ENCODE measurements around the gene SP4.
"Not testable (repeated sequence)": the region's sequence is repeated elsewhere in the genome, so short reads cannot be mapped to it uniquely, and the experiment has no call there.

The SP4 gene

DNA sequence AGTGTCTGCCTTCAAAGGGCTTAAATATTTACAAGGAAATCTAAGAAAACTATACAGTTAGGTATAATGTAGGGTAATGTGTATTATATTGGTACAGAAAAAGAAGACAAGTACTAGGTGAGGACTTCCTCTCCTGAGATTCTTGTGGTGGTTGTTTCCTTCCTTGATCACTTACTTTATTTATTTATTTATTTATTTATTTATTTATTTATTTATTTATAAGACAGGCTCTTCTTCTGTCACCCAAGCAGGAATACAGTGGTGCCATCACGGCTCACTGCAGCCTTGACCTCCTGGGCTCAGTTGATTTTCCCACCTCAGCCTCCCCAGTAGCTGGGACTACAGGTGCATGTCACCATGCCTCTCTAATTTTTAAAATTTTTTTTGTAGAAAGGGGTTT lies 96.8 kb downstream of the SP4 start:
- no peak for DNase-seq (ENCODE audit: low read depth, low spot score)

DNA sequence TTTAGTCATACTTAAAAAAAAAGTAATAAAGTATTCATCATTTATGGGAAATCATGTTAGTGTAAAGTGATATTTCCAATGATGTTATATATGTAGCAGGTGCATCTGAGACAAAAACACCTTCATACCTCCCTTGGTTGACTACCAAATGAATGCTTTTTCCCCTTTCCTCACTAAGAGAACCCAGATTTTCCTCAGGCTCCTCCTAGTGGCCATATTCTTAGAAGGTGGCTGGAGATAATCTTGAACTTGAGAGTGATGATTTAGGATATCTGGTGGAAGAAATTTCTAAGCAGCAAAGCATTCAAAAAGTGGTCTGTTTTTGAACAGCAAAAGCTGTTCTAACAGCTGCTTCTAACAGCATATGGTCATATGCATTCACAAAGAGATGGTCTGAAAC lies 98.1 kb downstream of the SP4 start:
- no peak for DNase-seq (ENCODE audit: low read depth, low spot score)

DNA sequence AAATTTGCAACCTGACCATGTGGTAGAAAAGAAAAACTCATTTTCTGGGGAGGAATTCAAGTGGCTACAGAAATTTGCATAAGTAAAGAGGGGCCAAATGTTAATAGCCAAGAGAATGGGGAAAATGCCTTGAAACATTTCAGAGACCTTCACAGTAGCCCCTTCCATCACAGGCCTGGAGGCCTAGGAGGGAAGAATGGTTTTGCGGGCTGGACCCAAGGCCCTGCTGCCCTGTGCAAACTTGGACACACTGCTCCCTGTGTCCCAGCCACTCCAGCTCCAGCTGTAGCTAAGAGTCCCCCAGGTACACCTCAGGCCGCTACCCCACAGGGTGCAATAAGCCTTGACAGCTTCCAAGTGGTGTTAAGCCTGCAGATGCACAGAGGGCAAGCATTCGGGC lies 98.6 kb downstream of the SP4 start:
- DNase-seq (ENCODE audit: low read depth, low spot score): no peak

DNA sequence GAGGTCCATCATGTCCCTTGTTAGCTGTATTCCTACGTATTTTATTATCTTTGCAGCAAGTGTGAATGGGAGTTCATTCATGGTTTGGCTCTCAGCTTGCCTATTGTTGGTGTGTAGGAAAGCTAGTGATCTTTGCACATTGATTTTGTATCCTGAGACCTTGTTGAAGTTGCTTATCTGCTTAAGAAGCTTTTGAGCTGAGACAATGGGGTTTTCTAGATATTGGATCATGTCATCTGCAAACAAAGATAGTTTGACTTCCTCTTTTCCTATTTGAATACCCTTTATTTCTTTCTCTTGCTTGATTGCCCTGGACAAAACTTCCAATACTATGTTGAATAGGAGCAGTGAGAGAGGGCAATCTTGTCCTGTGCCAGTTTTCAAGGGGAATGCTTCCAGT lies 104.6 kb downstream of the SP4 start:
- DNase-seq (ENCODE audit: low read depth, low spot score): not testable (repeated sequence)

DNA sequence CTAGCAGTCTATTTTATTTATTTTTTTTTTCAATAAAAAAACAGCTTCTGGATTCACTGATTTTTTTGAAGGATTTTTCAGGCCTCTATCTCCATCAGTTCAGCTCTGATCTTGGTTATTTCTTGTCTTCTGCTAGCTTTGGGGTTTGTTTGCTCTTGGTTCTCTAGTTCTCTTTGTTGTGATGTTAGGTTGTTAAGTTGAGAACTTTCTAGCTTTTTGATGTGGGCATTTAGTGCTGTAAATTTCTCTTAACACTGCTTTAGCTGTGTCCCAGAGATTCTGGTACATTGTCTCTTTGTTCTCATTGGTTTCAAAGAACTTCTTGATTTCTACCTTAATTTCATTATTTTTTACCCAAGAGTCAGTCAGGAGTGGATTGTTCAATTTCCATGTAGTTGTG lies 105.8 kb downstream of the SP4 start:
- not testable (repeated sequence) for DNase-seq (ENCODE audit: low read depth, low spot score)

DNA sequence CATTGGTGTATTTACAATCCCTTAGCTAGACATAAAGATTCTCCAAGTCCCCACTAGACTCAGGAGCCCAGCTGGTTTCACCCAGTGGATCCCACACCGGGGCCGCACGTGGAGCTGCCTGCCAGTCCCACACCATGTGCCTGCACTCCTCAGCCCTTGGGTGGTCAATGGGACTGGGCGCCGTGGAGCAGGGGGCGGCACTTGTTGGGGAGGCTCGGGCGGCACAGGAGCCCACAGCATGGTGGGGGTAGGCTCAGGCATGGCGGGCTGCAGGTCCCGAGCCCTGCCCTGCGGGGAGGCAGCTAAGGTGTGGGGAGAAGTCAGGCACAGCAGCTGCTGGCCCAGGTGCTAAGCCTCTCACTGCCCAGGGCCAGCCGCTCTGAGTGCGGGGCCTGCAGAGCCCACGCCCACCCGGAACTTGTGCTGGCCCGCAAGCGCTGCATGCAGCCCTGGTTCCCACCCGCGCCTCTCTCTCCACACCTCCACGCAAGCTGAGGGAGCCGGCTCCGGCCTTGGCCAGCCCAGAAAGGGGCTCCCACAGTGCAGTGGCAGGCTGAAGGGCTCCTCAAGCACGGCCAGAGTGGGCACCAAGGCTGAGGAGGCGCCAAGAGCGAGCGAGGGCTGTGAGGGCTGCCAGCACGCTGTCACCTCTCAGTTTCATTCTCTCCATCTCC lies 108.7 kb downstream of the SP4 start:
- DNase-seq (ENCODE audit: low read depth, low spot score): not testable (repeated sequence)

DNA sequence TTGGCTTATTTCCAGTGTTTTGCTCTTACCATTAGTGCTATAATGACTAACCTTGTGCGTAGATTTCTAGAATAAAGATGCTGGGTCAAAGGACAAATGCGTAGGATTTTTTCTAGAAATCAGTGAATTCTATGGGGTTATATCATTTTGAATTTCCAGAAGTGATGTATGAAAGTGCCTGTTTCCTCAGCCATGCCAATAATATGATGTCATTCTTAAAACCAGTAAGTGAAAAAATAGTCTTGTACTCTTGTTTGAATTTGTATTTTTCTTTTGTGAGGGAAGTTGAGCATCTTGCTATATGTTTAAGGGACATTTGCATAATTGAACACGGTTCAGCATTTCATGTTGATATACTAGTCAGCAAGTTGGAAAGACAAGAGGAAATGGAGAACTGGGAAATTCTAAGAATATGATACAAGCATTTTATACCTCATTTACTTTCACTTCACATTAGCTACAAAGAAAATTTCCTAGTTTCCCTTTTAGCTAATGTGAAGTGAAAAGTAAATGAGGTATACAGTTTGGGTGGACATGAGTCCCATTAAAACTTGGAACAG lies 111.1 kb downstream of the SP4 start:
- no peak for DNase-seq (ENCODE audit: low read depth, low spot score)

DNA sequence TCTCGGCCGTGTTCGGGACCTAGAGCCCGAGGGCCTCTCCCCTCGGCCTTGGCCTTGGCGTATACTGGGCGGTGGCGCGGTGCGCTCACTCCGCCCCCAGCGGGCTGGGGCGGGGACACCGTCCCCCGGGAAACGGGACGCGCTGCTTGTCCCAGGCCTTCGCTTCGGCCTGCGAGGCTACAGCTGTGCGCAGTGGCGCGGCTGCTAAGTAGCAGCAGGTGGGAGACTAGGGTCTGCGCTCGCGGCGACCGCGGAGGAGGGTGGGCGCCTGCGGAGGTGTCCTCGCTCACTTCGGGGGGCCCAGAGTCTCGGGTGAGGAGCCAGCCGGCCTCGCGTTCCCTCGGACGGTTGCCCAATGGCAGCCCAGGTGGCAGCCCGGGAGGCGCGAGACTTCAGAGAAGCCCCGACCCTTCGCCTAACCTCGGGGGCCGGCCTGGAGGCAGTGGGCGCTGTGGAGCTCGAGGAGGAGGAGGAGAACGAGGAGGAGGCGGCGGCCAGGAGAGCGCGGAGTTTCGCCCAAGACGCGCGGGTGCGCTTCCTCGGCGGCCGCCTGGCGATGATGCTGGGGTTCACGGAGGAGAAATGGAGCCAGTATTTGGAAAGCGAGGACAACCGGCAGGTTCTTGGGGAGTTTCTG lies 115.1 kb downstream of the SP4 start, which contains the start of gene DNAH11:
Gene DNAH11 (plus strand): TSS at position 149 of the 637 bp plus-strand sequence. CDS start 207 bp downstream, at position 356.
- DNase-seq (ENCODE audit: low read depth, low spot score): peak; percentile 77

DNA sequence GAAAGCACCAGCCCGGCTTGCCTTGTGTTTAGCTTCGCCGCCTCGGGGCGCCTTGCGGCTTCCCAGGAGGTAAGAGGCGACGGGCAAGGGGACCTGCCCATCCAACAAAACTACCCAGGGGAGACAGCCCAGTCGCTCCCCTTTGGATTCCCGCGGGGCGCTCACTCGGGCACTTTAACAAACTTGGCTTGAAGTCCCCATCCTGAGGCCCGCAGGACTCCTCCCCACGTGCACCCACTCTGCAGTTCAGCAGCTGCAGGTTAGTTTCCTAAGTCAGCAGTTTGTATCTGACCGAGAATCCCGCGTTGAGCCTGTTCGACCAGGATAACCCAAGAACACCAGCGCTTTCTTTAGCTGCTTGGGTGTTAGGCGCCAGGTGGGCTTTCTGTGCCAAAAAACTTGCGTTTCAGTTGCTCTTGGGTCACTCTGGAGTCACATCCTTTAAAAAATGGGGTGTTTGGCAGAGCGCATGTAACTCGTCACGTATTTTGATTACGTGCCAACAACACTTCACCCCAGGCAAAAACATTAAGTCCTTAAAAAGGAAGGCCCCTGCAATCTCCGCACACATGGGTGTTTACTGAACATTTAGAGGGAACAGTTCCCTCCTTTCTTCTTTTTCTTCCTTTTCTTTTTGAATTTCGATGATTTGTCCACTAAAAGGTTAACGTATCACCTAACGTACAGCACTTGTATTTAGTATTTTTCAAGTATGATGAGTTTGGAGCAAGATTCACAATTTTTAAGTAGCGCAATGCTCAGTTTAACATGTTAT lies 115.8 kb downstream of the SP4 start:
- DNase-seq (ENCODE audit: low read depth, low spot score): peak; percentile 70

DNA sequence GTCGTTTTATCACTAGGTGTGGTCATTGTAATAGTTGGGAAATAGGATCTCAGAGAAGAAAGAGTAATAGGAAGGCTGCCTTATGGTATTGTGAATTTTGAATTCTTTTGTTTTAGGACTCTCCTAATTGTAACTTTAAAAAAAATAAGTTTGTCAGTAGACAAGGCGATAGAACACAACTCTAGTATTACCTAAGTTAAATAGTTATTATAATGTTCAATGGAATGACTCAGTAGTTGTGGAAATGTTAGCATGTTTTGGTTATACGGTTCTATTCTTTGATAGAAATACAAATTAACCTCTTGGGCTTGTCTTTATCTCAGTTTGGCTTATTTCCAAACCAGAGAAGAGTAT lies 116.4 kb downstream of the SP4 start:
- DNase-seq (ENCODE audit: low read depth, low spot score): no peak

DNA sequence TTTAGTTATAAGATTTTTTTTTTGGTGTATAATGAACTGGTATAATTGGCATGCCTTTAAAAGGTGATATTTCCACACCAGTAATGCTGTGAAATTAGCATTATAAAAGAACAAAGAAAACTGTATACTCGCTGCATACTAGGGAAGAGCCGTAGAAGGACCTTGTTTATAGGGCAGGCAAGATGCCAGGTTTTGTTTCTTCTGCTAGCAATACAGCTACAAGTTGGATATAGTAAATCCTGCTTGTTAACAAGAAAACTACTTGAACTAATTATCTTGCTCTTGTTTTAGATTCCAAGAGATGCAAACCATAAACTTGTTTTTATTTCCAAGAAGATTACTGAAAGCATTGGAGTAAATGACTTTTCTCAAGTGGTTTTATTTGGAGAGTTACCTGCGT lies 116.8 kb downstream of the SP4 start:
- no peak for DNase-seq (ENCODE audit: low read depth, low spot score)

DNA sequence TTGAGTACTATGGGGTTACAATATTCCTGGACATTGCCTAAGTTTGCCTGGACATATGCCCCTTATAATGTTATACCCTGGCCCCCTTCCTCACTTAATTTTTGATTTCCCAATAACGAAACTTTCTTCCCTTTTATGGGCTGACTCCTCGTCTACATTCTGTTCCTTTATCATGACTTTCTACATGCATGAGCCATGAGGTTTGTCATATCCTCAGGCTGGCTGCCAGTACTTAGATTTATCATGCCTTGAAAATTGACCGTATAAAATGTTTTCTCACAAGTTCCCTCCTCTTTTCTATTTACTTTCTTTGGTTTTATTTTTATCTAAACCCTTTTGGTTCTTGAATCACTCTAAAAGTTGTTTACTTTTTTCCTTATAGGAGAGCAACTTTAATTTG lies 119.6 kb downstream of the SP4 start:
- no peak for DNase-seq (ENCODE audit: low read depth, low spot score)

DNA sequence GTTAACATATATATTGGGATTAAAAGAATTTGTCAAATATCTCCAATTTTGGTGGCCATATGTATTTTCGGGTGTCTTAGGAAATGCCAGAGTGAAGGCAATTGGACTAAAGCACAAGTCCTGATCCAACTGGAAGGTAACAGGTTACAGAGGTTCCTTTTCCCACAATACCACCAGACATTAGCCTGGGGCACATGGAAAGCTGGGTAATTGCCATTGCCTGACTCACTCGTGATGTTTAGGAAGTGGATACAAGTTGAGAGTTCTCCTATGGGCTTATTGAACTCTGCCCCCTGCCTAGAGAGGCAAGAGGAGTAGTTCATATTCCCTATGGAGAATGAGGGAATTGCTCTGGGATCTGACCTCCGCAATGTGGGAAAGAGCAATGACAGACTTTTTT lies 120.6 kb downstream of the SP4 start:
- DNase-seq (ENCODE audit: low read depth, low spot score): peak; percentile 27

DNA sequence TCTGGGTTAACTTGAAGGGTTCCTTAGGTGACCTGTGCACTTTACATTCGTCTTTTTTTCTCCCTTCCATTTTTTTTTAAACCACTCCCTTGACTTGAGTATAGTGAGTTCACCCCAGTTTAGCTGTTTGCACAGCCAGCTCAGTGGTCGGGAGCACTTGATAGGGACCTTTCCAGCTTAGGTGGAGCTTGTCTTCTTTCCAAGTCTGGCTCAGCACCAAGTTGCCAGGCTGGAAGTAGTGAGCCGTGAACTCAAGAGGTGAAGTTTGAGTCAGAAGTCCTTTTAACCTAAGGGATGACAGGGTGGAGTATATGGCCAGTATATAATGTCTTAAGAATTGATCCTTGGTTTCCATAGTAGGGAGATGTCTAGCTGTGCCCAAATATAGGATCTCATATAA lies 122.2 kb downstream of the SP4 start:
- DNase-seq (ENCODE audit: low read depth, low spot score): no peak

DNA sequence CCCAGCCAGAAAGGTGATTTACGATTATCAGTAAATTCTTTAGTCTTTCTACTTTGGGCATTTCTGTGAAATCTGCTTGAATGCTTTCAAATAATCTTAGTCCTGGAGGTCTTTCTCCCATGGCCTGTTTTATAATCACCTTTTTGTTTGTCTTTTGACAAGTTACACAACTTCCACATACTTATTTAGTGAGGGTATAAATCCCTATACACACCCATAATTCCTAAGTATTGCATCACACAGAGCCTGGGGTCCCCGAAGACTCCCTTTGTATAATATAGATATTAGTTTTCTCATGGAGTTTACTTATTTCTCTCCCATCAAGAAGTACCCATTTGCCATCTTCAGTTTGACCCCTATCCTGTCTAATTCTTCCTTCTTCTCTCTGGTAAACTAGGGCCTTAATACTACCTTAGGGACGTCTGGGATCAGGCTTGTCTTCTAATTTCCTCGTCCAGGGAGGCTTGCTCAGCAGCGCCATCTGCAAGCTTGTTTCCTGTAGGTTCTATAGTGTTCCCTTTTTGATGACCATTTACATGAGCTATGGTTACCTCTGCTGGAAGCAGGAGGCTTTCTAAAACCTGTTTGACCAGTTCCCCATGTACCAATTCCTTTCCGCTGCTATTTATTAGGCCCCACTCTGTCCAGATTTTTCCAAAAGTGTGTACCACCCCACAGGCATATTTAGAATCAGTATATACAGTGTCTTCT lies 123.1 kb downstream of the SP4 start:
- DNase-seq (ENCODE audit: low read depth, low spot score): peak; percentile 72

DNA sequence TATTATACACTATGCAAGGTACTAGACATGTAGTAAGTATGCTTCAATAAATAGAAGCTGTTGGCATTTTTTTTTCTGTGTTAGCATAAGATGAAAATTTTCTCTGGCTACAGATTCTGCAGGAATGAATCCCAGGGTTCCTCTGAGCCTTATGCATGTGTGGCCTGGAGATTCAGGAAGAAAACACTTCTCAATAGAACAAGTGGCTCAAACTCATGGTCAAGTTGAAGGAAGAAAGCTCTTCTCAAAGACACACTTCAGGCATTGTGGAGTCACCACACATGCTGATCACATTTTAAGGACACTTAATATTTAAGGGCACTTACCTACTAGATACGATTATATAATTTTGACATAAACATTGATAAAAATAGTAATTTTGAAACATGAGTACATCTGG lies 134.5 kb downstream of the SP4 start:
- no peak for DNase-seq (ENCODE audit: low read depth, low spot score)
